T-cell (primary cell): ENCODE results near the gene WDR70. TPM values are rescaled to one million over a fixed set of nuclear protein-coding genes. Genes with fewer than 3 reads are reported as not detected.
"Not testable (repeated sequence)": the region's sequence is repeated elsewhere in the genome, so short reads cannot be mapped to it uniquely, and the experiment has no call there.

Experiments
- ATAC-seq, 4 experiments: fragments of 200-7000 bp in 3 of 4; fragments of 150-1000 bp in 1 of 4; cut with Tn5 transposase; replicated peaks in 1 of 4; 1 replicate in 3 of 4; 2 replicates in 1 of 4; pipeline ENCODE4 v1.10.0; 2021; ENCODE audit warnings: moderate library complexity in 3 of 4, mild to moderate bottlenecking in 2 of 4, moderate number of reproducible peaks in 1 of 4
- CTCF ChIA-PET, 2 donors: fragments of 300-600 bp; sonication (Branson Sonifier 250); formaldehyde crosslinking; loops; one replicate each; lab custom pipeline; 2022; ENCODE audit warnings: antibody characterized with exemption in 2 of 2; lab: Charles Lee
- POLR2A ChIA-PET, 2 donors: fragments of 300-600 bp; sonication (Branson Sonifier 250); formaldehyde crosslinking; loops; one replicate each; lab custom pipeline; 2022; ENCODE audit warnings: antibody characterized with exemption in 2 of 2; lab: Charles Lee
- DNase-seq, 35 experiments: peaks; one replicate each; pipeline versions ENCODE4 v3.0.0 to v3.0.0-alpha.2; 2013 to 2023
- H3K27ac ChIP-seq: one replicate; pipeline ENCODE4 v1.5.1; 2013; ENCODE audit warnings: low read length
- H3K27me3 ChIP-seq, 2 experiments: replicated peaks in 1 of 2; 1 replicate in 1 of 2; 2 replicates in 1 of 2; pipeline versions ENCODE4 v1.6.1 to v1.7.0; 2013; ENCODE audit warnings: low read length in 1 of 2, mixed read lengths in 1 of 2; ENCODE audit not compliant: control insufficient read depth in 2 of 2, insufficient read depth in 2 of 2; ENCODE audit errors: extremely low read depth in 1 of 2
- H3K36me3 ChIP-seq, 2 donors: 1 replicate in 1 of 2; 2 replicates in 1 of 2; pipeline versions ENCODE4 v1.6.1 to v1.7.0; 2013; ENCODE audit warnings: low read length in 1 of 2; ENCODE audit not compliant: control insufficient read depth in 2 of 2, insufficient read depth in 1 of 2; ENCODE audit errors: extremely low read depth in 1 of 2
- H3K4me1 ChIP-seq, 2 experiments: 1 replicate in 1 of 2; 2 replicates in 1 of 2; pipeline versions ENCODE4 v1.6.1 to v1.7.0; 2013; ENCODE audit warnings: low read length in 2 of 2, mixed read lengths in 1 of 2; ENCODE audit not compliant: insufficient read depth in 2 of 2, control insufficient read depth in 1 of 2; ENCODE audit errors: extremely low read depth in 1 of 2
- H3K4me3 ChIP-seq, 2 donors: 1 replicate in 1 of 2; 2 replicates in 1 of 2; pipeline versions ENCODE4 v1.5.1 to v1.7.0; 2013; ENCODE audit warnings: mild to moderate bottlenecking in 2 of 2, low read length in 1 of 2, moderate library complexity in 1 of 2; ENCODE audit not compliant: control insufficient read depth in 1 of 2; ENCODE audit errors: extremely low read depth in 1 of 2
- H3K9me3 ChIP-seq: 2 replicates; pipeline ENCODE4 v1.7.0; 2013
- H3K27ac Mint-ChIP-seq, 2 donors: one replicate each; pipeline ENCODE4 v1.8.0; 2020 to 2021; ENCODE audit warnings: mild to moderate bottlenecking in 2 of 2, mixed read lengths in 2 of 2
- H3K27me3 Mint-ChIP-seq, 2 donors: one replicate each; pipeline ENCODE4 v1.8.0; 2021 to 2022; ENCODE audit warnings: mixed read lengths in 2 of 2
- H3K36me3 Mint-ChIP-seq: one replicate; pipeline ENCODE4 v1.8.0; 2021; ENCODE audit warnings: mixed read lengths
- H3K4me1 Mint-ChIP-seq, 3 donors: one replicate each; pipeline ENCODE4 v1.8.0; 2020 to 2022; ENCODE audit warnings: mixed read lengths in 3 of 3, mild to moderate bottlenecking in 1 of 3
- H3K4me3 Mint-ChIP-seq, 3 donors: one replicate each; pipeline ENCODE4 v1.8.0; 2020 to 2022; ENCODE audit warnings: mild to moderate bottlenecking in 3 of 3, mixed read lengths in 3 of 3, moderate library complexity in 3 of 3
- H3K9me3 Mint-ChIP-seq, 3 donors: one replicate each; pipeline ENCODE4 v1.8.0; 2020 to 2022; ENCODE audit warnings: mixed read lengths in 3 of 3
- WGBS: methylation state at CpG from one replicate; pipeline ENCODE4 v1.1.5; 2013; ENCODE audit warnings: missing lambda C conversion rate; ENCODE audit not compliant: insufficient coverage; 5-methylcytosine and 5-hydroxymethylcytosine counted together
- total RNA-seq, 35 experiments: library from RNA in 6 of 35; stranded (reverse) in 6 of 35; fragments of 120-200 nt in 1 of 35; gene quantifications; one replicate each; pipeline versions ENCODE4 v1.2.1 to v1.2.4 and lab custom pipeline; 2013 to 2026

The WDR70 gene
- total RNA-seq, 5 donors from 2014 or later (not counting 1 experiment from before 2014, with no cell fraction given): 30.1 to 44.6 (median 37.5) TPM

DNA sequence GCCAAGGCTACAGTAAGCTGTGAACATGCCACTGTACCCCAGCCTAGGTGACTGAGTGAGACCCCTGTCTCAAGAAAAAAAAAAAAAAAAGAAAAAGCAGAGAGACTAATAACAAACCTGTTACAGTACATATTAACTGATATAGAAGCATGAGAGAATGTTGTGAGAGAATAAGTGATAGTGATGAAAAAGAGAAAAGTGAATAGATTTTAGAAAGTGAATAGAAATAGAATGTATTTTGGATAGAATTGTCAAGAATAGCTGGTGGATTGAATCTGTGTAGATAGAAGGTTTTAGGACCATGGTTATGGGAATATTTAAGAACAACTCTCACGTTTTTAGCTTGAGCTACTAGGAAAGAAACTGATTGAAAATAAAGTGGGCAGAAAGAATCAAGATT, 135.8 kb downstream of the WDR70 start:
- peaks cover 66% of the 10 kb centered on the region for H3K36me3 Mint-ChIP-seq
- Histone ChIP-seq H3K27ac (no peak overlapping the region), H3K4me1 (no peaks in the 10 kb centered on the region), H3K4me3 (no peak overlapping the region), H3K9me3 (no peaks in the 10 kb centered on the region), H3K36me3 (peaks cover 2% of the 10 kb centered on the region in 2 donors), H3K27me3 (no peaks in the 10 kb centered on the region)
- no peaks in the 10 kb centered on the region for H3K27me3 Mint-ChIP-seq
- 100% methylated on average over 1 of the region's 1 CpG for WGBS
- H3K27ac Mint-ChIP-seq: no peak overlapping the region
- H3K4me3 Mint-ChIP-seq: no peak overlapping the region
- peaks cover 0 to 5% (median 2%) of the 10 kb centered on the region in 3 donors for H3K9me3 Mint-ChIP-seq
- CTCF ChIA-PET: interaction anchor here (0.6 kb wide), 2 partner anchors 36 to 59 kb away, joined by 3 to 4 read pairs; no protein-coding TSS in a partner anchor
- no peak for DNase-seq
- POLR2A ChIA-PET: no interaction called here
- peaks cover 0 to 5% (median 2%) of the 10 kb centered on the region in 3 donors for H3K4me1 Mint-ChIP-seq
- no peak for ATAC-seq

DNA sequence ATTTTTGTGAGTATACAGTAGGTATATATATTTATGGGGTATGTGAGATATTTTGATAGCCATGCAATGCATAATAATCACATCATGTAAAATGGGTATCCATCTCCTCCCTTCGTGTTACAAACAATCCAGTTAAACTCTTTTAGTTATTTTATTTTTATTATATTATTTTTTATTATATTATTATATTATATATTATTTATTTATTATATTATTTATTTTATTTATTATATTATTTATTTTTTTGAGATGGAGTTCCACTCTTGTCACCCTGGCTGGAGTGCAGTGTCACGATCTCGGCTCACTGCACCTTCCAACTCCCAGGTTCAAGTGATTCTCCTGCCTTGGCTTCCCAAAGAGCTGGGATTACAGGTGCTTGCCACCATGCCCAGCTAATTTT, 138.6 kb downstream of the WDR70 start:
- DNase-seq (no peak), ATAC-seq (no peak)
- no CpG with 5 or more reads among the region's 3 CpGs for WGBS
- H3K4me1 Mint-ChIP-seq: no peaks in the 10 kb centered on the region
- ChIA-PET POLR2A (no interaction called here), CTCF (no interaction called here)
- peaks cover 0 to 6% of the 10 kb centered on the region in 2 donors for H3K36me3 ChIP-seq
- no peak overlapping the region for H3K27ac Mint-ChIP-seq
- H3K36me3 Mint-ChIP-seq: peaks cover 68% of the 10 kb centered on the region
- no peaks in the 10 kb centered on the region for H3K27me3 ChIP-seq
- H3K9me3 Mint-ChIP-seq: peaks cover 0 to 5% (median 2%) of the 10 kb centered on the region in 3 donors
- no peaks in the 10 kb centered on the region for H3K27me3 Mint-ChIP-seq
- no peak overlapping the region for H3K4me3 Mint-ChIP-seq
- no peaks in the 10 kb centered on the region for H3K9me3 ChIP-seq
- no peak overlapping the region for H3K4me3 ChIP-seq
- no peaks in the 10 kb centered on the region for H3K4me1 ChIP-seq
- no peak overlapping the region for H3K27ac ChIP-seq

DNA sequence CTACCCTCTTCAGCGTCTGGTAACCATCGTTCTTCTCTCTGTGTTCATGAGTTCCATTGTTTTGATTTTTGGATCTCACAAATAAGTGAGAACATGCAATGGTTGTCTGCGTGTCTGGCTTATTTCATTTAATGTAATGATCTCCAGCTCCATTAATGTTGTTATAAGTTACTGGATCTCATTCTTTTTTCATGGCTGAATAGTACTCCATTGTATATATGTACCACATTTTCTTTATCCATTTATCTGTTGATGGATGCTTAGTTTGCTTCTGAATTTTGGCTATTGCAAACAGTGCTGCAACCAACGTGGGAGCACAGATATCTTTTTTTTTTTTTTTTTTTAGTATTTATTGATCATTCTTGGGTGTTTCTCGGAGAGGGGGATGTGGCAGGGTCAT, 139.2 kb downstream of the WDR70 start:
- no CpG with 5 or more reads among the region's 5 CpGs for WGBS
- H3K4me3 Mint-ChIP-seq, ATAC-seq, H3K27ac ChIP-seq, H3K36me3 ChIP-seq, DNase-seq, CTCF ChIA-PET, POLR2A ChIA-PET, H3K4me1 ChIP-seq, H3K9me3 Mint-ChIP-seq, H3K4me3 ChIP-seq, H3K27ac Mint-ChIP-seq, H3K4me1 Mint-ChIP-seq, H3K27me3 ChIP-seq, H3K27me3 Mint-ChIP-seq, H3K9me3 ChIP-seq: not testable (repeated sequence)
- H3K36me3 Mint-ChIP-seq: peaks cover 64% of the 10 kb centered on the region

DNA sequence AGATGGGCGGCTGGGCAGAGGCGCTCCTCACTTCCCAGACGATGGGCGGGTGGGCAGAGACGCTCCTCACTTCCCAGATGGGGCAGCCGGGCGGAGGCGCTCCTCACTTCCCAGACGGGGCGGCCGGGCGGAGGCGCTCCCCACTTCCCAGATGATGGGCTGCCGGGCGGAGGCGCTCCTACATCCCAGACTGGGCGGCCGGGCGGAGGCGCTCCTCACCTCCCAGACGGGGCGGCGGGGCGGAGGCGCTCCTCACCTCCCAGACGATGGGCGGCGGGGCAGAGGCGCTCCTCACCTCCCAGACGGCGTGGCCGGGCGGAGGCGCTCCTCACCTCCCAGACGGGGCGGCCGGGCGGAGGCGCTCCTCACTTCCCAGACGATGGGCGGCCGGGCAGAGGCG, 140.2 kb downstream of the WDR70 start:
- no peaks in the 10 kb centered on the region for H3K27me3 Mint-ChIP-seq
- ChIA-PET CTCF (no interaction called here), POLR2A (no interaction called here)
- Histone ChIP-seq H3K27me3 (no peaks in the 10 kb centered on the region), H3K36me3 (peaks cover 0 to 6% of the 10 kb centered on the region in 2 donors), H3K27ac (no peak overlapping the region), H3K9me3 (no peaks in the 10 kb centered on the region), H3K4me3 (no peak overlapping the region), H3K4me1 (no peaks in the 10 kb centered on the region)
- H3K9me3 Mint-ChIP-seq: peaks cover 2 to 9% (median 5%) of the 10 kb centered on the region in 3 donors
- DNase-seq: no peak
- peaks cover 63% of the 10 kb centered on the region for H3K36me3 Mint-ChIP-seq
- no peak overlapping the region for H3K4me3 Mint-ChIP-seq
- H3K4me1 Mint-ChIP-seq: no peaks in the 10 kb centered on the region
- ATAC-seq: no peak
- WGBS: 95% methylated on average over 29 of the region's 43 CpGs
- no peak overlapping the region for H3K27ac Mint-ChIP-seq

DNA sequence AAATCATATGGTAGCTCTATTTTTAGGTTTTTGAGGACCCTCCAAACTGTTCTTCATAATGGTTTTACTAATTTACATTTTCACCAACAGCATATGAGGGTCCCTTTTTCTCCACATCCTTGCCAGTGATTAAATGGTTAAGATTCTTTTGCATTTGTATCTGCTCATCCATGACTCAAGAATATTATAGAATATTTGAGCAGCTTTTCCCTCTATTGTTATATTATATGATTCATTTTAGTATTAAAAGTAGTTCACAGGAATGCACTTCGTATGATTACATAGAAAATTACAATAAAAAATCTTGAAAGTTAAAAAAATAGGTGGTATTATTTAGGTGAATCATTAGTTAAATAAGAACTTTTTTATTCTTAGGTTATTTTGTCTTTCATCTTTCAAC, 140.7 kb downstream of the WDR70 start:
- Mint-ChIP-seq H3K4me1 (no peaks in the 10 kb centered on the region), H3K27me3 (no peaks in the 10 kb centered on the region), H3K4me3 (no peak overlapping the region), H3K36me3 (peaks cover 64% of the 10 kb centered on the region), H3K27ac (no peak overlapping the region), H3K9me3 (peaks cover 2 to 9% (median 5%) of the 10 kb centered on the region in 3 donors)
- Histone ChIP-seq H3K36me3 (peaks cover 0 to 4% of the 10 kb centered on the region in 2 donors), H3K27me3 (no peaks in the 10 kb centered on the region), H3K9me3 (no peaks in the 10 kb centered on the region), H3K4me3 (no peak overlapping the region), H3K4me1 (no peaks in the 10 kb centered on the region), H3K27ac (no peak overlapping the region)
- WGBS: no CpG with 5 or more reads among the region's 1 CpG
- ChIA-PET POLR2A (no interaction called here), CTCF (no interaction called here)
- DNase-seq (no peak), ATAC-seq (no peak)

DNA sequence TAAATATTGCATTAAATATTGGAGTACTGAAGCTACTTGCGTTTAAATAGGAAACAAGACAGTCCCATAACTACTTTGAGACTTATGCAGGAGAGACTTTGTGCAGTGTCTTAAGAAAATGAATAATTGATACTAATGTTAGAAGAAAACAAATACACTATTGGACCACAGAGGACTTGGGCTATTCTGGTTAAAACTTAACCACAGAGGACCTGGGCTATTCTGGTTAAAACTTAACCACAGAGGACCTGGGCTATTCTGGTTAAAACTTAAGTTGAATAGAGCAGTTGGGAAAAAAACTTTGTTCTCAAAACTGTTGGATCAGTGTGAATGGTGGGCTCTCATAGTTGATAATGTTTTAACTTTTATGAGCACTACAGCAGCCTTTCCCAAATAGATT, 141.7 kb downstream of the WDR70 start:
- peaks cover 0 to 4% of the 10 kb centered on the region in 2 donors for H3K36me3 ChIP-seq
- Mint-ChIP-seq H3K36me3 (peaks cover 60% of the 10 kb centered on the region), H3K27ac (no peak overlapping the region), H3K4me1 (no peaks in the 10 kb centered on the region), H3K4me3 (no peak overlapping the region), H3K27me3 (no peaks in the 10 kb centered on the region), H3K9me3 (peaks cover 2 to 19% (median 9%) of the 10 kb centered on the region in 3 donors)
- POLR2A ChIA-PET: no interaction called here
- H3K4me1 ChIP-seq: no peaks in the 10 kb centered on the region
- CTCF ChIA-PET: no interaction called here
- no peak overlapping the region for H3K27ac ChIP-seq
- ATAC-seq (no peak), DNase-seq (no peak)
- no peak overlapping the region for H3K4me3 ChIP-seq
- WGBS: no CpG with 5 or more reads among the region's 1 CpG
- H3K27me3 ChIP-seq: no peaks in the 10 kb centered on the region
- no peaks in the 10 kb centered on the region for H3K9me3 ChIP-seq
